ACC112 (cell line): ENCODE data around the gene DLEC1.
"Not testable (repeated sequence)": the region's sequence is repeated elsewhere in the genome, so short reads cannot be mapped to it uniquely, and the experiment has no call there.

ENCODE experiments used
- H2AFZ ChIP-seq: fragments of 200-600 bp; sonication (generic); one replicate; pipeline ENCODE4 v1.6.0; 2017; ENCODE audit warnings: antibody characterized with exemption, low read length; ENCODE audit not compliant: unreplicated experiment
- H3K27ac ChIP-seq: fragments of 200-600 bp; sonication (generic); 2 replicates; pipeline ENCODE4 v1.5.1; 2014; ENCODE audit warnings: low read depth, mild to moderate bottlenecking, antibody characterized with exemption, low read length, moderate library complexity
- H3K27me3 ChIP-seq: fragments of 200-600 bp; sonication (generic); 2 replicates; pipeline ENCODE4 v1.6.1; 2014; ENCODE audit warnings: mild to moderate bottlenecking, antibody characterized with exemption, low read length, moderate library complexity, mixed read lengths; ENCODE audit not compliant: insufficient read depth
- H3K36me3 ChIP-seq: fragments of 200-600 bp; sonication (generic); 2 replicates; pipeline ENCODE4 v1.6.1; 2016; ENCODE audit warnings: mild to moderate bottlenecking, antibody characterized with exemption, low read length, moderate library complexity, mixed read lengths; ENCODE audit not compliant: insufficient read depth
- H3K4me1 ChIP-seq: fragments of 200-600 bp; sonication (generic); one replicate; pipeline ENCODE4 v1.6.1; 2016; ENCODE audit warnings: low read length, mixed read lengths; ENCODE audit not compliant: insufficient read depth, unreplicated experiment, control insufficient read depth
- H3K4me3 ChIP-seq: fragments of 200-600 bp; sonication (generic); 2 replicates; pipeline ENCODE4 v1.5.1; 2014; ENCODE audit warnings: mild to moderate bottlenecking, low read depth, low read length
- H3K79me2 ChIP-seq: fragments of 200-600 bp; sonication (generic); one replicate; pipeline ENCODE4 v1.6.0; 2016; ENCODE audit warnings: low read length; ENCODE audit not compliant: control insufficient read depth, unreplicated experiment, insufficient read depth

DLEC1 gene

GRCh38 chr3:38031022-38031994 is 7.7 kb upstream of the DLEC1 start:
- Histone ChIP-seq H2AFZ (peak overlapping the region; percentile 91), H3K36me3 (no peaks in the 10 kb centered on the region), H3K79me2 (no peaks in the 10 kb centered on the region), H3K27ac (peak overlapping the region; percentile 65), H3K4me1 (peaks cover 25% of the 10 kb centered on the region), H3K27me3 (no peaks in the 10 kb centered on the region), H3K4me3 (peak overlapping the region; percentile 43)

- no peak overlapping the region for H3K27ac ChIP-seq
- H3K27me3 ChIP-seq: no peaks in the 10 kb centered on the region
- no peaks in the 10 kb centered on the region for H3K79me2 ChIP-seq
- H2AFZ ChIP-seq: no peak overlapping the region
- H3K36me3 ChIP-seq: no peaks in the 10 kb centered on the region
- H3K4me1 ChIP-seq: peaks cover 25% of the 10 kb centered on the region
- H3K4me3 ChIP-seq: no peak overlapping the region
Observed at GRCh38 chr3:38032328-38032865, 6.6 kb upstream of the DLEC1 start.

- peaks cover 26% of the 10 kb centered on the region for H3K4me1 ChIP-seq
- not testable (repeated sequence) for H3K4me3 ChIP-seq, H2AFZ ChIP-seq, H3K27ac ChIP-seq, H3K27me3 ChIP-seq, H3K36me3 ChIP-seq, H3K79me2 ChIP-seq
Observed at GRCh38 chr3:38033586-38033985, 5.4 kb upstream of the DLEC1 start.

- H3K4me3 ChIP-seq, H3K36me3 ChIP-seq, H3K27me3 ChIP-seq, H3K27ac ChIP-seq, H3K79me2 ChIP-seq, H2AFZ ChIP-seq: not testable (repeated sequence)
- H3K4me1 ChIP-seq: peaks cover 31% of the 10 kb centered on the region
Observed at GRCh38 chr3:38034335-38034734, 4.7 kb upstream of the DLEC1 start.

GRCh38 chr3:38036286-38036685 is 2.7 kb upstream of the DLEC1 start:
- Histone ChIP-seq H3K27ac (no peak overlapping the region), H3K36me3 (no peaks in the 10 kb centered on the region), H3K4me3 (no peak overlapping the region), H3K4me1 (peaks cover 22% of the 10 kb centered on the region), H3K27me3 (peaks cover 18% of the 10 kb centered on the region), H3K79me2 (no peaks in the 10 kb centered on the region), H2AFZ (no peak overlapping the region)

GRCh38 chr3:38036906-38037305 is 2.1 kb upstream of the DLEC1 start:
- H3K79me2 ChIP-seq: no peaks in the 10 kb centered on the region
- no peaks in the 10 kb centered on the region for H3K36me3 ChIP-seq
- peaks cover 18% of the 10 kb centered on the region for H3K27me3 ChIP-seq
- H2AFZ ChIP-seq: no peak overlapping the region
- H3K27ac ChIP-seq: no peak overlapping the region
- H3K4me3 ChIP-seq: no peak overlapping the region
- H3K4me1 ChIP-seq: peaks cover 15% of the 10 kb centered on the region

GRCh38 chr3:38038447-38038911 is 529 bp upstream of the DLEC1 start:
- peaks cover 11% of the 10 kb centered on the region for H3K4me1 ChIP-seq
- peak overlapping the region; percentile 73; the same call in 1 of the 2 replicates for H3K4me3 ChIP-seq
- no peaks in the 10 kb centered on the region for H3K36me3 ChIP-seq
- no peaks in the 10 kb centered on the region for H3K79me2 ChIP-seq
- peak overlapping the region; percentile 7 for H2AFZ ChIP-seq
- no peak overlapping the region for H3K27ac ChIP-seq
- peaks cover 18% of the 10 kb centered on the region for H3K27me3 ChIP-seq

GRCh38 chr3:38039899-38040261 is 872 bp downstream of the DLEC1 start:
- no peak overlapping the region for H2AFZ ChIP-seq

GRCh38 chr3:38040401-38040800 is 1.4 kb downstream of the DLEC1 start:
- Histone ChIP-seq H2AFZ (no peak overlapping the region), H3K27me3 (peaks cover 21% of the 10 kb centered on the region), H3K4me3 (no peak overlapping the region), H3K27ac (no peak overlapping the region), H3K79me2 (no peaks in the 10 kb centered on the region), H3K4me1 (peaks cover 11% of the 10 kb centered on the region), H3K36me3 (no peaks in the 10 kb centered on the region)

More at GRCh38 chr3:38039899-38040261, 872 bp downstream of the DLEC1 start:
- Histone ChIP-seq H3K36me3 (no peaks in the 10 kb centered on the region), H3K27ac (no peak overlapping the region), H3K4me3 (peak overlapping the region; percentile 73), H3K27me3 (peaks cover 18% of the 10 kb centered on the region), H3K4me1 (peaks cover 11% of the 10 kb centered on the region), H3K79me2 (no peaks in the 10 kb centered on the region)

- no peaks in the 10 kb centered on the region for H3K79me2 ChIP-seq
- peaks cover 11% of the 10 kb centered on the region for H3K4me1 ChIP-seq
- H3K27me3 ChIP-seq: peaks cover 35% of the 10 kb centered on the region
- H2AFZ ChIP-seq: no peak overlapping the region
- no peak overlapping the region for H3K4me3 ChIP-seq
- no peaks in the 10 kb centered on the region for H3K36me3 ChIP-seq
- H3K27ac ChIP-seq: no peak overlapping the region
Observed at GRCh38 chr3:38043486-38043885, 4.5 kb downstream of the DLEC1 start.

- Histone ChIP-seq H3K79me2 (no peaks in the 10 kb centered on the region), H3K27ac (no peak overlapping the region), H3K4me3 (no peak overlapping the region), H3K27me3 (peaks cover 18% of the 10 kb centered on the region), H3K4me1 (no peaks in the 10 kb centered on the region), H2AFZ (no peak overlapping the region), H3K36me3 (no peaks in the 10 kb centered on the region)
Observed at GRCh38 chr3:38046027-38046426, 7.0 kb downstream of the DLEC1 start.
